GM12878 (cell line): ENCODE measurements around the gene SQSTM1. TPM values are rescaled to one million over a fixed set of nuclear protein-coding genes. Genes with fewer than 3 reads are reported as not detected.

Experiments used
- BHLHE40 ChIP-seq, 2 experiments: fragments of 450-650 bp in 1 of 2; IDR thresholded peaks; 2 replicates each; pipeline ENCODE4 v1.6.1; 2011 to 2017; ENCODE audit warnings: low read depth in 2 of 2, borderline replicate concordance in 1 of 2, improper control_type of control experiment in 1 of 2, low read length in 1 of 2, mild to moderate bottlenecking in 1 of 2
- BMI1 ChIP-seq: fragments of 450-650 bp; IDR thresholded peaks from 2 replicates; pipeline ENCODE4 v1.6.1; 2016; ENCODE audit warnings: mild to moderate bottlenecking, moderate library complexity, borderline replicate concordance
- CEBPB ChIP-seq, 2 experiments: fragments of 150-350 bp in 1 of 2; IDR thresholded peaks; 2 replicates each; pipeline ENCODE4 v1.6.1; 2012 to 2014; ENCODE audit warnings: low read depth in 2 of 2, low read length in 2 of 2, borderline replicate concordance in 1 of 2, inconsistent platforms in 1 of 2
- CREB1 ChIP-seq: IDR thresholded peaks from 2 replicates; pipeline ENCODE4 v1.6.1; 2012; ENCODE audit warnings: low read depth, mild to moderate bottlenecking, inconsistent platforms
- E2F4 ChIP-seq: IDR thresholded peaks from 2 replicates; pipeline ENCODE4 v1.6.1; 2012; ENCODE audit warnings: low read depth, low read length, improper control_type of control experiment
- ESRRA ChIP-seq: IDR thresholded peaks from 2 replicates; pipeline ENCODE4 v1.6.1; 2012; ENCODE audit warnings: mild to moderate bottlenecking, low read length, improper control_type of control experiment
- FOXK2 ChIP-seq: fragments of 450-650 bp; IDR thresholded peaks from 2 replicates; pipeline ENCODE4 v1.6.1; 2017; ENCODE audit warnings: mild to moderate bottlenecking, moderate library complexity
- GABPA ChIP-seq: IDR thresholded peaks from 2 replicates; pipeline ENCODE4 v1.6.1; 2014; ENCODE audit warnings: antibody characterized with exemption, low read depth, mild to moderate bottlenecking, inconsistent platforms
- KLF5 ChIP-seq: fragments of 450-650 bp; IDR thresholded peaks from 2 replicates; pipeline ENCODE4 v1.6.1; 2014; ENCODE audit warnings: mild to moderate bottlenecking; ENCODE audit not compliant: partially characterized antibody
- MAX ChIP-seq: IDR thresholded peaks from 2 replicates; pipeline ENCODE4 v1.6.1; 2012; ENCODE audit warnings: low read depth, low read length, improper control_type of control experiment
- MEF2B ChIP-seq: fragments of 450-650 bp; IDR thresholded peaks from 2 replicates; pipeline ENCODE4 v1.6.1; 2018; ENCODE audit warnings: mild to moderate bottlenecking, moderate library complexity; ENCODE audit not compliant: partially characterized antibody, poor library complexity, severe bottlenecking
- NR2C1 ChIP-seq: fragments of 450-650 bp; IDR thresholded peaks from 2 replicates; pipeline ENCODE4 v1.6.1; 2017; ENCODE audit warnings: antibody characterized with exemption, mild to moderate bottlenecking, moderate library complexity
- NR2F1 ChIP-seq: fragments of 450-650 bp; conservative IDR thresholded peaks from 2 replicates; pipeline ENCODE4 v1.6.1; 2017; ENCODE audit warnings: mild to moderate bottlenecking
- PRDM15 ChIP-seq: fragments of 450-650 bp; formaldehyde crosslinking; IDR thresholded peaks from 2 replicates; pipeline ENCODE4 v1.4.0; 2020; ENCODE audit warnings: mild to moderate bottlenecking, moderate library complexity
- SP1 ChIP-seq: IDR thresholded peaks from one replicate; pipeline ENCODE4 v1.6.1; 2011; ENCODE audit warnings: low read depth, low read length
- YBX1 ChIP-seq: fragments of 450-650 bp; IDR thresholded peaks from 2 replicates; pipeline ENCODE4 v1.6.1; 2016; ENCODE audit warnings: antibody characterized with exemption
- YY1 ChIP-seq: IDR thresholded peaks from 2 replicates; pipeline ENCODE4 v1.6.1; 2011; ENCODE audit warnings: low read depth, mild to moderate bottlenecking, low read length
- ZBED1 ChIP-seq: IDR thresholded peaks from 2 replicates; pipeline ENCODE4 v1.6.1; 2016; ENCODE audit warnings: borderline replicate concordance
- ZBTB11 ChIP-seq: fragments of 450-650 bp; formaldehyde crosslinking; IDR thresholded peaks from 2 replicates; pipeline ENCODE4 v1.5.0; 2022; ENCODE audit warnings: mild to moderate bottlenecking, missing genetic modification characterization
- ZNF24 ChIP-seq: fragments of 450-650 bp; IDR thresholded peaks from 2 replicates; pipeline ENCODE4 v1.6.1; 2017; ENCODE audit warnings: antibody characterized with exemption, mild to moderate bottlenecking
- ZNF384 ChIP-seq: IDR thresholded peaks from 2 replicates; pipeline ENCODE4 v1.6.1; 2012; ENCODE audit warnings: low read depth, mild to moderate bottlenecking, low read length, improper control_type of control experiment, borderline replicate concordance
- ZZZ3 ChIP-seq: IDR thresholded peaks from 2 replicates; pipeline ENCODE4 v1.6.1; 2011; ENCODE audit warnings: low read depth; ENCODE audit not compliant: control insufficient read depth, insufficient read length
- polyA plus RNA-seq, 11 experiments: library from polyadenylated mRNA; depleted of rRNA in 4 of 11; unstranded in 6 of 11; stranded (reverse) in 5 of 11; fragments of >200 nt; fragmentation: Nextera tagmentation in 4 of 11; fragmentation: Illumina TruSeq in 1 of 11; extraction: Ambion mirVana in 4 of 11; extraction: Trizol in 1 of 11; gene quantifications; 1 replicate in 1 of 11; 2 replicates in 10 of 11; pipeline versions ENCODE4 v1.2.1 to v1.2.3, GENCODE V29; 2011 to 2016; ENCODE audit warnings: inconsistent platforms in 2 of 11, missing spikeins in 2 of 11, low read depth in 1 of 11
- total RNA-seq, 4 experiments: library from RNA; depleted of rRNA in 3 of 4; stranded (reverse); fragments of >200 nt in 3 of 4; fragmentation: Illumina TruSeq in 1 of 4; extraction: Trizol in 1 of 4; gene quantifications; 2 replicates each; pipeline versions ENCODE4 v1.2.1 to v1.2.3, GENCODE V29; 2013 to 2021

SQSTM1 gene
- total and polyA plus RNA-seq, 10 of the 15 experiments (the other 5 are each of a cell fraction or from before 2014, with no cell fraction given) = 6.3 to 138 (median 62.1) TPM

- no peak for TF ChIP-seq E2F4
- no peak for TF ChIP-seq ZNF24
- TF ChIP-seq FOXK2 = no peak
- TF ChIP-seq BHLHE40 (IDR thresholded peaks at IDR 0.05; ENCODE audit: borderline replicate concordance in 1 of 2, low read depth in 2 of 2, low read length in 1 of 2) = peak; percentile 59 to 76; a peak in 2 of 4 replicates
- no peak for TF ChIP-seq ZZZ3
- peak; percentile 21 for TF ChIP-seq KLF5
- TF ChIP-seq PRDM15 (CRISPR knock-in tag) = peak; percentile 72; the same call in 1 of the 2 replicates
- no peak for TF ChIP-seq CREB1
- no peak for TF ChIP-seq ZBED1
- TF ChIP-seq ZBTB11 (CRISPR knock-in tag) = no peak
- TF ChIP-seq NR2F1 = no peak; the same call in 1 of the 2 replicates
- TF ChIP-seq GABPA = no peak
- TF ChIP-seq ESRRA = no peak
- no peak for TF ChIP-seq YBX1
- TF ChIP-seq MAX = peak; percentile 91
- no peak for TF ChIP-seq ZNF384
- TF ChIP-seq SP1 = no peak
- peak; percentile 60 for TF ChIP-seq MEF2B
- no peak for TF ChIP-seq YY1
- no peak for TF ChIP-seq BMI1
- no peak for TF ChIP-seq NR2C1
- TF ChIP-seq CEBPB (IDR thresholded peaks at IDR 0.05; ENCODE audit: borderline replicate concordance in 1 of 2, low read depth in 2 of 2, low read length in 2 of 2) = no peak
These were observed 1.2 kb upstream of the SQSTM1 start (continued) for GRCh38 chr5:179819296-179820126.
